D721Med (cell line): ENCODE results near the gene ELN.
A peak's percentile ranks its signal among the peaks of the same experiment; 100 is the strongest.

Experiments used
- DNase-seq: peaks from one replicate; pipeline ENCODE4 v3.0.0; 2011; ENCODE audit warnings: low spot score; ENCODE audit not compliant: insufficient read length
- FAIRE-seq: peaks from 2 replicates; lab custom pipeline; 2011; peaks lifted over from hg19 to GRCh38; lab: Jason Lieb, UNC
- CTCF ChIP-seq: IDR thresholded peaks from 2 replicates; pipeline ENCODE4 v1.5.1; 2012; ENCODE audit warnings: mild to moderate bottlenecking, control low read depth; ENCODE audit not compliant: insufficient read depth; ENCODE audit errors: missing control alignments

ELN gene

GRCh38 chr7:74074770-74075169, 46.8 kb downstream of the ELN start:
- DNase-seq (no peak), FAIRE-seq (no peak)
- TF ChIP-seq CTCF, result no peak

- no peak for DNase-seq
- no peak for TF ChIP-seq CTCF
- no peak for FAIRE-seq
These were observed 50.5 kb downstream of the ELN start for GRCh38 chr7:74078461-74078860.

- no peak for DNase-seq
- TF ChIP-seq CTCF, result no peak
- FAIRE-seq, result no peak
These were observed 54.8 kb downstream of the ELN start for GRCh38 chr7:74082770-74083116.

- DNase-seq, result peak; percentile 97
- TF ChIP-seq CTCF, result no peak
- FAIRE-seq, result no peak
These were observed 55.3 kb downstream of the ELN start, which contains the start of gene LIMK1 for GRCh38 chr7:74083117-74083876. Gene LIMK1, plus strand, starts transcription at chr7:74083804. Its CDS starts 187 bp downstream, at chr7:74083991.

- FAIRE-seq (no peak), DNase-seq (peak; percentile 57)
- no peak for TF ChIP-seq CTCF
These were observed 56.2 kb downstream of the ELN start for GRCh38 chr7:74083928-74084721.

- FAIRE-seq (no peak), DNase-seq (no peak)
- no peak for TF ChIP-seq CTCF
These were observed 57.0 kb downstream of the ELN start for GRCh38 chr7:74084722-74085578.
